GM18868 (cell line): Measurements from ENCODE around the gene MAP3K10.

Source experiments
- ATAC-seq: cut with Tn5 transposase; IDR thresholded peaks from one replicate; pipeline ENCODE4 v1.9.1; 2021; ENCODE audit warnings: mild to moderate bottlenecking, moderate library complexity; ENCODE audit not compliant: unreplicated experiment

MAP3K10 gene

DNA sequence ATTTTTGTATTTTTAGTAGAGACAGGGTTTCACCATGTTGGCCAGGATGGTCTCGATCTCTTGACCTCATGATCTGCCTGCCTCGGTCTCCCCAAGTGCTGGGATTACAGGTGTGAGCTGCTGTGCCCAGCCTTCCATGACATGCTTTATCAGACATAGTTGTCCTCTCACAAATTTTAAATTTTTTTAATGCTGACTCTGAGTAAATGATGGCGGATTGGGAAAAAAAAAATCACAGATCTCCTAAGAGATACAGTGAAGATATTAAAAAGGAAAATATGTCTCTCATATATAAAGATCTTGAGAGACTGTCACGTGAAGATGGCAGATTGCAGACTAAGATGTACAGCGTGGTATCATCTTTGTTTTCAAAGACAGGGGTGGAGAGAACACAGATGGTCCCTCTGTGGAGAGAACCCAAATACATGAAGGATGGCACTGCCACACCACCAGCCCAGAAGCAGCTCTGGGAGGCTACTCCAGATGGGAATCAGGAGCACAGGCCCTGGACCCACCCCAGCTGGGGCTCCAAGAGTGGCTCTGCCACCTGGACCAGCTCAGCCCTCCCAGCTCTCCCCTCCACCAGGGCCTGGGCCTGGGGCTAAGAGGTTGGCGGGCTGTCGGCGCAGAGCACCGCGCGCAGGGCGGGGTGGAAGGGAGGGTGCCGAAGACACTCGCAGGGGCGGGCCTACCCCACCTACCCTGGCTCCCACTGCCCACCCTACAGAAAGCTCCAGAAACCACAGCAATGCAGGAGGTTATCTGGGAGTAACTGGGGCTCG, 55.3 kb downstream of the MAP3K10 start:
- ATAC-seq: no peak

GRCh38 chr19:40247178-40247577, 56.0 kb downstream of the MAP3K10 start:
- no peak for ATAC-seq

GRCh38 chr19:40247735-40248262, 56.6 kb downstream of the MAP3K10 start:
- no peak for ATAC-seq

GRCh38 chr19:40249201-40249600, 58.0 kb downstream of the MAP3K10 start:
- ATAC-seq: no peak

- ATAC-seq: no peak
These were observed 58.6 kb downstream of the MAP3K10 start for GRCh38 chr19:40249781-40250180.

- ATAC-seq: no peak
These were observed 60.0 kb downstream of the MAP3K10 start for GRCh38 chr19:40251244-40251643.

- no peak for ATAC-seq
These were observed 60.8 kb downstream of the MAP3K10 start for GRCh38 chr19:40251991-40252390.

- ATAC-seq: no peak
These were observed 61.2 kb downstream of the MAP3K10 start for GRCh38 chr19:40252395-40252794.

- ATAC-seq: no peak
These were observed 62.4 kb downstream of the MAP3K10 start for GRCh38 chr19:40253611-40254092.

- ATAC-seq: no peak
These were observed 63.6 kb downstream of the MAP3K10 start for GRCh38 chr19:40254714-40255418.

GRCh38 chr19:40255619-40256166, 64.5 kb downstream of the MAP3K10 start:
- ATAC-seq: no peak

- no peak for ATAC-seq
These were observed 65.3 kb downstream of the MAP3K10 start for GRCh38 chr19:40256512-40256911.

- ATAC-seq: no peak
These were observed 65.9 kb downstream of the MAP3K10 start for GRCh38 chr19:40257096-40257517.

DNA sequence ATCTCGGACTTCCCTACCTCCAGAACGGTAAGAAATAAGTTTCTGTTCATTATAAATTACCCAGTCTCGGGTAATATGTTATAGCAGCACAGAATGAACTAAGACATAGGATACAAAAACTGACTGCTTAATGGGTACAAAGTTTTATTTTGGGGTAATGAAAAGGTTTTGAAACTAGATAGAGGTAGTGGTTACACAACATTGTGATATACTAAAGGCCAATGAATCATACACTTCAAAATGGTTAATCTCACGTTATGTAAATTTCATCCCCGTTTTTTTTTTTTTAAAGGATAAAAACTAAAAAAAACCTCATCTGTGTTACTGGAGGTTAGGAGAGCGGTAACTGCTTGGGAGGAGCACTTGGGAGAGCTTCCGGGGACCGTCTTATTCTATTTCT, 70.4 kb downstream of the MAP3K10 start:
- no peak for ATAC-seq

GRCh38 chr19:40262422-40262821, 71.2 kb downstream of the MAP3K10 start:
- ATAC-seq: no peak

GRCh38 chr19:40263440-40264313, 72.5 kb downstream of the MAP3K10 start:
- no peak for ATAC-seq

DNA sequence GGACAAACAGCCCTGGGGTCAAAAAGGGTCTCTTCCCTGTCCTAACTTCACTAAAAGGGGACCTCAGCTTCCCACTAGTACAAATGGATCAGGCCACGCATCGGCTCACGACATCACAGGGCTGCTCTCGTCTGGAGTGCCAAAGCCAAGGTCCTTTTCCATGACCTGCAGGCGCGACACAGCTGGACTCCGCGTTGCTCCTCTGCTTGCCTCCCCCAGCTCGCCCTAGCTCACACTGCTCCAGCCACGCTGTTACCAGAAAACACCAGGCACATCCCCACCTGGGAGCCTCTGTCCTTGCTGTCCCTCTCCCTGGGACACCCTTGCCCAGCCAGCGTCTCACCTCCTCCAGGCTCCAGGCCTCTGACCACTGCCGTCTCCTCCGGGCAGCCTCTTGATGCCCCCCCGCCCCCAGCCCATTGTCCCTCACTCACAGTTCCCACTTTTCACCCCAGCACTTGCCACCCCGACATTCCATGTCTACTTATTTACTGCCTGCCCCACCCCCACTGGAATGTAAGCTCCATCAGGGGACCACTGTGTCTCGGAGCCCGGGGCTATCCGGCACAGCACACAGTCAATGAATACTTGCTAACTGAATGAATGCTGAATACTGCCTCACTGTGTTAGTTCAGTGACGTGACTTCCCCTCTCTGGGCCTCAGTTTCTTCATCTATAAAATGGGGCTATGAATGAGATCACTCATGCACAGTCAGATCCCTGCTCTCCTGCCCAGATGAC, 73.3 kb downstream of the MAP3K10 start:
- no peak for ATAC-seq
